Tongue (tissue), 2 donors: ENCODE measurements around the gene SCN4A. TPM values are rescaled to one million over a fixed set of nuclear protein-coding genes. Genes with fewer than 3 reads are reported as not detected.
"Not testable (repeated sequence)": the region's sequence is repeated elsewhere in the genome, so short reads cannot be mapped to it uniquely, and the experiment has no call there.

Source experiments
- DNase-seq: peaks from one replicate; pipeline ENCODE4 v3.0.0-alpha.2; 2015
- total RNA-seq: library from RNA; depleted of rRNA; stranded (reverse); fragments of >200 nt; gene quantifications from one replicate; pipeline ENCODE4 v1.2.3, GENCODE V29; 2014

Gene SCN4A
- 46.2 TPM for total RNA-seq

- DNase-seq = no peak
Observed at GRCh38 chr17:63972796-63973195, at the start of gene SCN4A. SCN4A (minus strand) TSS chr17:63972918; CDS start chr17:63972841, 77 bp downstream.

GRCh38 chr17:64020056-64020766, 47.5 kb upstream of the SCN4A start, which contains the start of gene ICAM2:
ICAM2 (minus strand) TSS chr17:64020633; CDS start chr17:64006691, 13,942 bp downstream.
- DNase-seq = peak; percentile 22

GRCh38 chr17:64019551-64019961, 46.8 kb upstream of the SCN4A start:
- not testable (repeated sequence) for DNase-seq

GRCh38 chr17:64017381-64017980, 44.8 kb upstream of the SCN4A start:
- DNase-seq = no peak

- DNase-seq = no peak
Observed at GRCh38 chr17:64016974-64017373, 44.3 kb upstream of the SCN4A start.

- no peak for DNase-seq
Observed at GRCh38 chr17:64016231-64016784, 43.6 kb upstream of the SCN4A start.

- DNase-seq = no peak
Observed at GRCh38 chr17:64015447-64015846, 42.7 kb upstream of the SCN4A start.

- no peak for DNase-seq
Observed at GRCh38 chr17:64009571-64010402, 37.1 kb upstream of the SCN4A start.

- no peak for DNase-seq
Observed at GRCh38 chr17:64008830-64009229, 36.1 kb upstream of the SCN4A start.

- no peak for DNase-seq
Observed at GRCh38 chr17:64008346-64008745, 35.6 kb upstream of the SCN4A start.

GRCh38 chr17:64007838-64008282, 35.1 kb upstream of the SCN4A start:
- DNase-seq = no peak

- not testable (repeated sequence) for DNase-seq
Observed at GRCh38 chr17:64007089-64007837, 34.5 kb upstream of the SCN4A start.

- no peak for DNase-seq
Observed at GRCh38 chr17:64006361-64007088, 33.8 kb upstream of the SCN4A start.

GRCh38 chr17:64005734-64006167, 33.0 kb upstream of the SCN4A start:
- DNase-seq = peak; percentile 79

GRCh38 chr17:64004903-64005733, 32.4 kb upstream of the SCN4A start:
- no peak for DNase-seq

- DNase-seq = no peak
Observed at GRCh38 chr17:64004218-64004770, 31.6 kb upstream of the SCN4A start.

- no peak for DNase-seq
Observed at GRCh38 chr17:64003526-64004121, 30.9 kb upstream of the SCN4A start.

GRCh38 chr17:64002658-64003525, 30.2 kb upstream of the SCN4A start:
- DNase-seq = no peak
